B cell (primary cell): ENCODE results near the gene BRAF. TPM values are rescaled to one million over a fixed set of nuclear protein-coding genes. Genes with fewer than 3 reads are reported as not detected.

Experiments used
- ATAC-seq: fragments of 200-7000 bp; cut with Tn5 transposase; one replicate; pipeline ENCODE4 v1.10.0; 2021; ENCODE audit warnings: low read depth, mild to moderate bottlenecking, moderate number of reproducible peaks, moderate library complexity
- CTCF ChIA-PET: fragments of 350-600 bp; sonication (Branson Sonifier 250); formaldehyde crosslinking; loops from one replicate; lab custom pipeline; 2021; ENCODE audit warnings: antibody characterized with exemption, inconsistent platforms; lab: Charles Lee
- POLR2A ChIA-PET: fragments of 350-600 bp; sonication (Branson Sonifier 250); formaldehyde crosslinking; loops from one replicate; lab custom pipeline; 2021; ENCODE audit warnings: antibody characterized with exemption; lab: Charles Lee
- DNase-seq: peaks from one replicate; pipeline ENCODE4 v3.0.0; 2013
- H2AFZ ChIP-seq: 2 replicates; pipeline ENCODE4 v1.6.1; 2012; ENCODE audit warnings: mild to moderate bottlenecking, low read depth, low read length; ENCODE audit not compliant: insufficient read depth, poor library complexity, severe bottlenecking
- H3K27ac ChIP-seq, 2 donors: 1 replicate in 1 of 2; 2 replicates in 1 of 2; pipeline ENCODE4 v1.5.1; 2012 to 2013; ENCODE audit warnings: low read length in 2 of 2, mild to moderate bottlenecking in 2 of 2, moderate library complexity in 1 of 2
- H3K27me3 ChIP-seq, 4 experiments: fragments of 200-600 bp in 1 of 4; sonication (generic) in 1 of 4; replicated peaks in 1 of 4; 1 replicate in 2 of 4; 2 replicates in 2 of 4; pipeline versions ENCODE4 v1.6.1 to v1.7.0; 2013 to 2016; ENCODE audit warnings: low read length in 3 of 4, mild to moderate bottlenecking in 2 of 4, mixed read lengths in 1 of 4, moderate library complexity in 1 of 4; ENCODE audit not compliant: insufficient read depth in 4 of 4, control insufficient read depth in 3 of 4; ENCODE audit errors: control extremely low read depth in 1 of 4
- H3K36me3 ChIP-seq, 2 experiments: replicated peaks in 1 of 2; 1 replicate in 1 of 2; 2 replicates in 1 of 2; pipeline versions ENCODE4 v1.6.1 to v1.7.1; 2013; ENCODE audit warnings: low read length in 1 of 2; ENCODE audit not compliant: insufficient read depth in 2 of 2, control insufficient read depth in 1 of 2; ENCODE audit errors: control extremely low read depth in 1 of 2, extremely low read depth in 1 of 2
- H3K4me1 ChIP-seq, 2 donors: fragments of 200-600 bp in 1 of 2; sonication (generic) in 1 of 2; 1 replicate in 1 of 2; 2 replicates in 1 of 2; pipeline versions ENCODE4 v1.5.1 to v1.6.1; 2013 to 2017; ENCODE audit warnings: low read length in 2 of 2; ENCODE audit not compliant: control insufficient read depth in 2 of 2, insufficient read depth in 2 of 2
- H3K4me2 ChIP-seq: replicated peaks from 2 replicates; pipeline ENCODE3; 2012; ENCODE audit warnings: mild to moderate bottlenecking, low read depth, low read length; ENCODE audit not compliant: poor library complexity, severe bottlenecking
- H3K4me3 ChIP-seq, 5 experiments: fragments of 200-600 bp in 1 of 5; sonication (generic) in 1 of 5; 1 replicate in 3 of 5; 2 replicates in 2 of 5; pipeline versions ENCODE4 v1.5.1 to v1.7.0; 2011 to 2016; ENCODE audit warnings: low read length in 4 of 5, mild to moderate bottlenecking in 4 of 5, low read depth in 2 of 5, control low read depth in 1 of 5, moderate library complexity in 1 of 5; ENCODE audit not compliant: insufficient read depth in 1 of 5; ENCODE audit errors: control extremely low read depth in 1 of 5, extremely low read depth in 1 of 5
- H3K79me2 ChIP-seq: fragments of 200-600 bp; sonication (generic); one replicate; pipeline ENCODE4 v1.6.0; 2016; ENCODE audit warnings: low read length; ENCODE audit not compliant: control insufficient read depth, insufficient read depth
- H3K9ac ChIP-seq: fragments of 200-600 bp; sonication (generic); 2 replicates; pipeline ENCODE4 v1.6.1; 2017; ENCODE audit warnings: mild to moderate bottlenecking, low read length, moderate library complexity
- H3K9me3 ChIP-seq, 3 donors: one replicate each; pipeline versions ENCODE4 v1.6.1 to v1.7.1; 2013; ENCODE audit warnings: low read length in 2 of 3; ENCODE audit not compliant: control insufficient read depth in 2 of 3, insufficient read depth in 1 of 3; ENCODE audit errors: control extremely low read depth in 1 of 3
- H4K20me1 ChIP-seq: 2 replicates; pipeline ENCODE4 v1.6.0; 2012; ENCODE audit warnings: mild to moderate bottlenecking, low read length; ENCODE audit not compliant: insufficient read depth, control insufficient read depth, poor library complexity, severe bottlenecking
- H3K27ac Mint-ChIP-seq: one replicate; pipeline ENCODE4 v1.8.0; 2021; ENCODE audit warnings: mixed read lengths
- H3K27me3 Mint-ChIP-seq: one replicate; pipeline ENCODE4 v1.8.0; 2021; ENCODE audit warnings: mixed read lengths
- H3K4me1 Mint-ChIP-seq: one replicate; pipeline ENCODE4 v1.8.0; 2021; ENCODE audit warnings: mixed read lengths
- H3K4me3 Mint-ChIP-seq: one replicate; pipeline ENCODE4 v1.8.0; 2021; ENCODE audit warnings: mixed read lengths
- H3K9me3 Mint-ChIP-seq: one replicate; pipeline ENCODE4 v1.8.0; 2022; ENCODE audit warnings: mixed read lengths; ENCODE audit not compliant: insufficient read depth
- CTCF ChIP-seq: fragments of 200-600 bp; IDR thresholded peaks from one replicate; pipeline ENCODE4 v1.8.0; 2022; ENCODE audit warnings: antibody characterized with exemption, mild to moderate bottlenecking
- EZH2 ChIP-seq: IDR thresholded peaks from 2 replicates; pipeline ENCODE4 v1.6.1; 2012; ENCODE audit warnings: borderline replicate concordance, low read depth, mild to moderate bottlenecking, moderate library complexity, low read length; ENCODE audit not compliant: insufficient read depth, poor library complexity, severe bottlenecking
- WGBS: methylation state at CpG from one replicate; pipeline ENCODE4 v1.1.5; 2013; ENCODE audit warnings: missing lambda C conversion rate; ENCODE audit not compliant: insufficient coverage; 5-methylcytosine and 5-hydroxymethylcytosine counted together
- intact Hi-C: fragments of 100-400 bp; cut with micrococcal nuclease; formaldehyde crosslinking; loops from one replicate; pipeline ENCODE4 v1.10.0; 2022
- polyA plus RNA-seq: library from polyadenylated mRNA; depleted of rRNA; stranded (reverse); fragments of >200 nt; gene quantifications from 2 replicates; pipeline ENCODE4 v1.2.3, GENCODE V29; 2012
- total RNA-seq, 2 donors: library from RNA; stranded (reverse); fragments of 120-200 nt in 1 of 2; gene quantifications; 1 replicate in 1 of 2; 2 replicates in 1 of 2; pipeline versions ENCODE4 v1.2.3 to v1.2.4, GENCODE V29; 2013 to 2022

BRAF gene
- total and polyA plus RNA-seq, 2 donors (not counting 1 experiment from before 2014, with no cell fraction given) = 13.5 to 90.9 TPM

- TF ChIP-seq EZH2 = no peak
- TF ChIP-seq CTCF = no peak
- Mint-ChIP-seq H3K4me1 (peaks cover 37% of the 10 kb centered on the region), H3K27me3 (no peaks in the 10 kb centered on the region), H3K4me3 (peak within 1 kb of the TSS; percentile 99), H3K9me3 (no peaks in the 10 kb centered on the region), H3K27ac (peak within 1 kb of the TSS; percentile 97)
- Histone ChIP-seq H3K4me3 (peak within 1 kb of the TSS; percentile 55 to 97 (median 94)), H4K20me1 (peaks cover 19% of the 10 kb centered on the region), H3K4me2 (peak within 1 kb of the TSS; percentile 83), H3K79me2 (peaks cover 55% of the 10 kb centered on the region), H3K9ac (peak within 1 kb of the TSS; percentile 89), H3K27ac (peak within 1 kb of the TSS; percentile 84), H3K36me3 (peaks cover 0 to 2% of the 10 kb centered on the region in 2 experiments), H3K27me3 (no peaks in the 10 kb centered on the region), H3K9me3 (no peaks in the 10 kb centered on the region), H3K4me1 (peaks cover 15 to 21% of the 10 kb centered on the region in 2 donors), H2AFZ (peak within 1 kb of the TSS; percentile 96)
- WGBS = under 1% methylated on average over 82 of the region's 82 CpGs
- DNase-seq (peak; percentile 93), ATAC-seq (peak; percentile 85)
- CTCF ChIA-PET = interaction anchor here (0.6 to 1.8 kb wide), 2 partner anchors 22 to 118 kb away, joined by 3 to 8 read pairs; no protein-coding TSS in a partner anchor
- intact Hi-C loops = loop anchor here (1.0 to 2.0 kb wide), 5 partner anchors 21 to 1041 kb away; partner anchors contain the start of genes MKRN1, MRPS33, SLC37A3 and SSBP1
- POLR2A ChIA-PET = interaction anchor here (0.6 to 1.4 kb wide), 4 partner anchors 20 to 1213 kb away, joined by 3 to 4 read pairs (median 4); partner anchors contain the start of genes ADCK2 and KLRG2
Observed at GRCh38 chr7:140696680-140697446, 227.9 kb downstream of the BRAF start, which contains the start of gene NDUFB2. Gene NDUFB2 (plus strand): TSS chr7:140696708. CDS start chr7:140696745, 37 bp downstream.
